Natural killer cell (primary cell): ENCODE measurements around the gene SETD7. TPM values are rescaled to one million over a fixed set of nuclear protein-coding genes. Genes with fewer than 3 reads are reported as not detected.

ENCODE experiments used
- ATAC-seq, 3 donors: fragments of 150-1000 bp in 2 of 3; fragments of 200-7000 bp in 1 of 3; cut with Tn5 transposase; 1 replicate in 1 of 3; 2 replicates in 2 of 3; pipeline ENCODE4 v1.10.0; 2021; ENCODE audit warnings: mild to moderate bottlenecking in 2 of 3, moderate library complexity in 2 of 3
- DNase-seq, 2 donors: peaks; one replicate each; pipeline versions ENCODE4 v3.0.0 to v3.0.0-alpha.2; 2013 to 2021; ENCODE audit warnings: mixed read lengths in 1 of 2
- H3K27ac ChIP-seq: one replicate; pipeline ENCODE4 v1.5.1; 2013; ENCODE audit warnings: mild to moderate bottlenecking, low read length
- H3K27me3 ChIP-seq: one replicate; pipeline ENCODE4 v1.6.1; 2013; ENCODE audit warnings: low read length; ENCODE audit not compliant: control insufficient read depth, insufficient read depth
- H3K36me3 ChIP-seq: one replicate; pipeline ENCODE4 v1.6.1; 2013; ENCODE audit warnings: low read length; ENCODE audit not compliant: control insufficient read depth, insufficient read depth
- H3K4me1 ChIP-seq: one replicate; pipeline ENCODE4 v1.6.1; 2013; ENCODE audit warnings: low read length; ENCODE audit not compliant: control insufficient read depth, insufficient read depth
- H3K4me3 ChIP-seq: one replicate; pipeline ENCODE4 v1.5.1; 2013; ENCODE audit warnings: low read length
- H3K9me3 ChIP-seq: one replicate; pipeline ENCODE4 v1.6.1; 2013; ENCODE audit warnings: low read length; ENCODE audit not compliant: control insufficient read depth, insufficient read depth
- H3K27ac Mint-ChIP-seq, 2 donors: one replicate each; pipeline ENCODE4 v1.8.0; 2022; ENCODE audit warnings: mild to moderate bottlenecking in 2 of 2, mixed read lengths in 2 of 2, moderate library complexity in 1 of 2
- H3K27me3 Mint-ChIP-seq, 2 donors: one replicate each; pipeline ENCODE4 v1.8.0; 2022; ENCODE audit warnings: low read depth in 2 of 2, mixed read lengths in 2 of 2
- H3K36me3 Mint-ChIP-seq: one replicate; pipeline ENCODE4 v1.8.0; 2022; ENCODE audit warnings: mixed read lengths
- H3K4me1 Mint-ChIP-seq, 2 donors: one replicate each; pipeline ENCODE4 v1.8.0; 2022; ENCODE audit warnings: mixed read lengths in 2 of 2
- H3K4me3 Mint-ChIP-seq: one replicate; pipeline ENCODE4 v1.8.0; 2022; ENCODE audit warnings: mild to moderate bottlenecking, moderate library complexity, mixed read lengths
- H3K9me3 Mint-ChIP-seq, 2 donors: one replicate each; pipeline ENCODE4 v1.8.0; 2022; ENCODE audit warnings: mixed read lengths in 2 of 2
- WGBS: methylation state at CpG from one replicate; pipeline ENCODE4 v1.1.7; 2013; ENCODE audit warnings: missing lambda C conversion rate; ENCODE audit not compliant: insufficient coverage; 5-methylcytosine and 5-hydroxymethylcytosine counted together
- intact Hi-C: fragments of 100-400 bp; cut with micrococcal nuclease; formaldehyde crosslinking; loops from one replicate; pipeline ENCODE4 v1.14.2; 2022
- total RNA-seq, 4 donors: library from RNA; stranded (reverse); fragments of 120-200 nt in 1 of 4; gene quantifications; one replicate each; pipeline versions ENCODE4 v1.2.3 to v1.2.4, GENCODE V29; 2013 to 2022
- TF ChIP-seq, protein P1 (sequence below): fragments of 200-600 bp; IDR thresholded peaks from one replicate; pipeline ENCODE4 v1.8.0; 2022; ENCODE audit warnings: antibody characterized with exemption

SETD7 gene
- total RNA-seq, 3 donors from 2014 or later (not counting 1 experiment from before 2014, with no cell fraction given): 2.6 to 4.1 (median 3.3) TPM

DNA sequence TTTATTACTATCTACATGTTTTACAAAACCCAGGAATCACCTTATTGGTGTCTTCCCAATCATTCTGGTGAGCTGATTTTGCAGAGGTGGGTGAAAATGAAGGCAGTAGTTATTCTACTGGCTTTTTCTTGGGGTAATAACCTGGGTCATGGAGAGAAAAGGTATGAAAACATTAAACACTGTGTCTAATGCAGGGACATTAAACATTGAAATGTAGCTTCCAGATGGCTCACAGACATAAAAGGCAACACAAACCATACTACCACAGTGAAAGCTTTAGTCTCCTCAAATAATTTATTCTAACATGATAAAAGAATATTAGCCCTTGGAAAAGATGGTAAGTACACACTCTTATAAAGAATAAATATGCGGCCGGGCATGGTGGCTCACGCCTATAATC is 8.0 kb downstream of the SETD7 start:
- ATAC-seq (no peak), DNase-seq (no peak)
- no peaks in the 10 kb centered on the region for H3K36me3 Mint-ChIP-seq
- no peaks in the 10 kb centered on the region for H3K9me3 Mint-ChIP-seq
- Histone ChIP-seq H3K4me1 (no peaks in the 10 kb centered on the region), H3K4me3 (no peak overlapping the region), H3K27me3 (no peaks in the 10 kb centered on the region), H3K27ac (no peak overlapping the region), H3K9me3 (no peaks in the 10 kb centered on the region), H3K36me3 (no peaks in the 10 kb centered on the region)
- TF ChIP-seq, protein P1, sequence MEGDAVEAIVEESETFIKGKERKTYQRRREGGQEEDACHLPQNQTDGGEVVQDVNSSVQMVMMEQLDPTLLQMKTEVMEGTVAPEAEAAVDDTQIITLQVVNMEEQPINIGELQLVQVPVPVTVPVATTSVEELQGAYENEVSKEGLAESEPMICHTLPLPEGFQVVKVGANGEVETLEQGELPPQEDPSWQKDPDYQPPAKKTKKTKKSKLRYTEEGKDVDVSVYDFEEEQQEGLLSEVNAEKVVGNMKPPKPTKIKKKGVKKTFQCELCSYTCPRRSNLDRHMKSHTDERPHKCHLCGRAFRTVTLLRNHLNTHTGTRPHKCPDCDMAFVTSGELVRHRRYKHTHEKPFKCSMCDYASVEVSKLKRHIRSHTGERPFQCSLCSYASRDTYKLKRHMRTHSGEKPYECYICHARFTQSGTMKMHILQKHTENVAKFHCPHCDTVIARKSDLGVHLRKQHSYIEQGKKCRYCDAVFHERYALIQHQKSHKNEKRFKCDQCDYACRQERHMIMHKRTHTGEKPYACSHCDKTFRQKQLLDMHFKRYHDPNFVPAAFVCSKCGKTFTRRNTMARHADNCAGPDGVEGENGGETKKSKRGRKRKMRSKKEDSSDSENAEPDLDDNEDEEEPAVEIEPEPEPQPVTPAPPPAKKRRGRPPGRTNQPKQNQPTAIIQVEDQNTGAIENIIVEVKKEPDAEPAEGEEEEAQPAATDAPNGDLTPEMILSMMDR: no peak
- WGBS: 100% methylated on average over 3 of the region's 3 CpGs
- intact Hi-C loops: no loop called here
- H3K27ac Mint-ChIP-seq: no peak overlapping the region
- no peak overlapping the region for H3K4me3 Mint-ChIP-seq
- peaks cover 20 to 25% of the 10 kb centered on the region in 2 donors for H3K27me3 Mint-ChIP-seq
- no peaks in the 10 kb centered on the region for H3K4me1 Mint-ChIP-seq

DNA sequence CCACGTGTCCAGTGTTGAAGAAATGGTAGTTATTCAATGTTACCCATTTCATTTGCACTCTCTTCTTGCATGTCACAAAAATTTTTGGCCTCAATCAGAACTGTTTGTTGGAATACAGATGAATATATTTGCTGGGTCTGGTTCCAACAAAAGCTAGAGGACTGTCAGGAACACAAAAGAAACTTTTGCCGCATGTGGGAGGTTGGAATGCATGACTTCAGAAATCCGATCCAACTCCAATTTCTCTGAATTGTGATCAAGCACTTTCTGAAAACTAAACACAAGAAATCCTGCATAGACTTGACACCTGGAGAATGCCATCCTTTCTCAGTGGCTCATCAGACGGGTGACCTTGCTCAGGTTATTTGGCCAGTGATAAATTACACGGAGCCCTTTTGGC is 15.4 kb downstream of the SETD7 start:
- H3K27ac ChIP-seq: no peak overlapping the region
- H3K27me3 ChIP-seq: no peaks in the 10 kb centered on the region
- no peaks in the 10 kb centered on the region for H3K9me3 ChIP-seq
- intact Hi-C loops: no loop called here
- H3K9me3 Mint-ChIP-seq: no peaks in the 10 kb centered on the region
- 99% methylated on average over 4 of the region's 5 CpGs for WGBS
- no peaks in the 10 kb centered on the region for H3K36me3 Mint-ChIP-seq
- ATAC-seq (no peak), DNase-seq (no peak)
- H3K27ac Mint-ChIP-seq: no peak overlapping the region
- no peaks in the 10 kb centered on the region for H3K4me1 ChIP-seq
- H3K27me3 Mint-ChIP-seq: peaks cover 0 to 3% of the 10 kb centered on the region in 2 donors
- H3K36me3 ChIP-seq: no peaks in the 10 kb centered on the region
- no peak overlapping the region for H3K4me3 ChIP-seq
- TF ChIP-seq, protein P1: no peak
- H3K4me1 Mint-ChIP-seq: no peaks in the 10 kb centered on the region
- no peak overlapping the region for H3K4me3 Mint-ChIP-seq

DNA sequence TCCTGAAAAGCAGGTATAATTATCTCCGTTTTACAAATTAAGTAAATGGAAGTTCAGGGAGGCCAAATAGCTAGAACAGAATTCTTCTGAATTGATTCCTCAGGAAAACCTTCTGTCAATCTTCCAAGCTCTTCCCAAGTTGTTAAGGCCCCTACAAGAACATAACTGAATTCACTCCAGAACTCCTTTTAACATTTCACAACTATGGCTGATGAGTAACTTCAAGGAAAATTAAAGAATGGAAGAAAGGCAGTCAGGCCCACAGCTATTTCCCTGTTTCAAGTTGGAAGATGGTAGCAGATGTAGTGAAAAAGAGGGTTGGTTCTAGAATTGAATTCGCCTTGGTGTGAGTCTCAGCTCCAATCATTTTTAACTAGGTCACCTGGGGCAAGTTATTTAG is 15.9 kb downstream of the SETD7 start:
- no peak overlapping the region for H3K4me3 ChIP-seq
- Mint-ChIP-seq H3K9me3 (no peaks in the 10 kb centered on the region), H3K4me3 (no peak overlapping the region), H3K36me3 (no peaks in the 10 kb centered on the region), H3K27ac (no peak overlapping the region), H3K4me1 (no peaks in the 10 kb centered on the region), H3K27me3 (peaks cover 0 to 3% of the 10 kb centered on the region in 2 donors)
- H3K27ac ChIP-seq: no peak overlapping the region
- no peaks in the 10 kb centered on the region for H3K36me3 ChIP-seq
- no peaks in the 10 kb centered on the region for H3K4me1 ChIP-seq
- ATAC-seq (no peak), DNase-seq (no peak)
- intact Hi-C loops: no loop called here
- TF ChIP-seq, protein P1: no peak
- H3K27me3 ChIP-seq: no peaks in the 10 kb centered on the region
- H3K9me3 ChIP-seq: no peaks in the 10 kb centered on the region
- 100% methylated on average over 1 of the region's 2 CpGs for WGBS

DNA sequence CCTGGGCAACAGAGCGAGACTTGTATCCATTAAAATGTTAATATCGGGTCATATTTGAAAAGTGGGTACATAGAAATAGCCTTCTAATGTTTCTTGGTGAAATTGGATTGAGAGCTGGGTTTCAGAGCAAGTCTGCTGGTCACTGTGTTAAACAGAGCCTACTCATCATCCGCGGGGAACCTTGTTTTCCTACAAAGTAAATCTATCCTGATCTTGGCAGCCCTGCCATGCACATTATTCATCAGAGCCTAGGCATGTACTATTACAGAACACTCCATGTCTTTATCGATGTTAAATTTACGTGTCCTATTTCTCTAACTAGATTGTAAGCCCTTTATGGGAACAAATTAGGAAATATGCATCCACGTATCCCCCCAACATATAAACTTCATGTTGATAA is 18.7 kb downstream of the SETD7 start:
- H3K4me3 ChIP-seq: no peak overlapping the region
- no peak overlapping the region for H3K4me3 Mint-ChIP-seq
- H3K9me3 ChIP-seq: no peaks in the 10 kb centered on the region
- no peaks in the 10 kb centered on the region for H3K36me3 Mint-ChIP-seq
- no peaks in the 10 kb centered on the region for H3K9me3 Mint-ChIP-seq
- DNase-seq (no peak), ATAC-seq (no peak)
- WGBS: 94% methylated on average over 6 of the region's 7 CpGs
- no peak overlapping the region for H3K27ac ChIP-seq
- H3K4me1 ChIP-seq: no peaks in the 10 kb centered on the region
- intact Hi-C loops: no loop called here
- H3K4me1 Mint-ChIP-seq: no peaks in the 10 kb centered on the region
- TF ChIP-seq, protein P1: no peak
- H3K27me3 ChIP-seq: no peaks in the 10 kb centered on the region
- H3K27ac Mint-ChIP-seq: no peak overlapping the region
- H3K36me3 ChIP-seq: no peaks in the 10 kb centered on the region
- peaks cover 0 to 6% of the 10 kb centered on the region in 2 donors for H3K27me3 Mint-ChIP-seq
